ENCODE data around the gene TCF19. TPM values are rescaled to one million over a fixed set of nuclear protein-coding genes. Genes with fewer than 3 reads are reported as not detected.

The TCF19 gene
- total RNA-seq, 1 experiment from 2014 or later: 39.1 TPM

DNA sequence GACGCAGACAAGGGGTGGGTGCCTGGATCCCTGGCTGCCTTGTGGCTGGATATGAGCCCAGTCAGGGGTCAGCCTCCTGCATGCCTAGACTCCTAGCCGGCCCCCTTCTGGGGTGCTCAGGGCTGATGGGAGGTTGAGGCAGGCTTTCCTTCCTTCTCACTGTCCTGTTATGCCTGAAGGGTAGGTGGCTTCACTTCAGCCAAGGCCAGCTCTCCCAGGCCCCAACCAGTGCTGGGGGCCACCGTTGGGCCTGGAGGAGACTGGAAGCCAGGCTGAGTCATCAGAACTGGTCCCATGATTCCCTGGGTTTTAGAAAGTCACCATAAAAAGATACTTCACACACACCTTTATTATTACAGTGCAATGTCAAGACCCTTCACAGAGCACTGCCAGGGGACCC, 15.0 kb downstream of the TCF19 start:
- no peak for DNase-seq (ENCODE audit: low spot score)
- no peak overlapping the region for H3K4me3 ChIP-seq (ENCODE audit: low read depth, low read length, poor library complexity, severe bottlenecking)
- H3K36me3 ChIP-seq (ENCODE audit: insufficient read depth, low read length, poor library complexity, severe bottlenecking): no peaks in the 10 kb centered on the region
- H3K4me1 ChIP-seq (ENCODE audit: insufficient read depth, low read length, poor library complexity, severe bottlenecking): no peaks in the 10 kb centered on the region
- intact Hi-C loops (cut with micrococcal nuclease; ENCODE audit: unreplicated experiment): no loop called here
- H3K27me3 ChIP-seq (replicated peaks; ENCODE audit: insufficient read depth, low read depth, low read length, poor library complexity): no peaks in the 10 kb centered on the region
- no peaks in the 10 kb centered on the region for H3K9me3 ChIP-seq (ENCODE audit: low read depth, low read length, poor library complexity, severe bottlenecking)
- TF ChIP-seq, protein P1, sequence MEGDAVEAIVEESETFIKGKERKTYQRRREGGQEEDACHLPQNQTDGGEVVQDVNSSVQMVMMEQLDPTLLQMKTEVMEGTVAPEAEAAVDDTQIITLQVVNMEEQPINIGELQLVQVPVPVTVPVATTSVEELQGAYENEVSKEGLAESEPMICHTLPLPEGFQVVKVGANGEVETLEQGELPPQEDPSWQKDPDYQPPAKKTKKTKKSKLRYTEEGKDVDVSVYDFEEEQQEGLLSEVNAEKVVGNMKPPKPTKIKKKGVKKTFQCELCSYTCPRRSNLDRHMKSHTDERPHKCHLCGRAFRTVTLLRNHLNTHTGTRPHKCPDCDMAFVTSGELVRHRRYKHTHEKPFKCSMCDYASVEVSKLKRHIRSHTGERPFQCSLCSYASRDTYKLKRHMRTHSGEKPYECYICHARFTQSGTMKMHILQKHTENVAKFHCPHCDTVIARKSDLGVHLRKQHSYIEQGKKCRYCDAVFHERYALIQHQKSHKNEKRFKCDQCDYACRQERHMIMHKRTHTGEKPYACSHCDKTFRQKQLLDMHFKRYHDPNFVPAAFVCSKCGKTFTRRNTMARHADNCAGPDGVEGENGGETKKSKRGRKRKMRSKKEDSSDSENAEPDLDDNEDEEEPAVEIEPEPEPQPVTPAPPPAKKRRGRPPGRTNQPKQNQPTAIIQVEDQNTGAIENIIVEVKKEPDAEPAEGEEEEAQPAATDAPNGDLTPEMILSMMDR (conservative IDR thresholded peaks at IDR 0.05; ENCODE audit: low read depth, low read length): no peak
- TF ChIP-seq EZH2 (IDR thresholded peaks at IDR 0.05; ENCODE audit: borderline replicate concordance, low read depth, low read length, poor library complexity, severe bottlenecking): no peak
- BruUV-seq (replicated peaks): no TSS peak
- POLR2A ChIA-PET (ENCODE audit: low non-redundant PET): no interaction called here
- H3K27ac ChIP-seq (ENCODE audit: low read depth, low read length, poor library complexity, severe bottlenecking): no peak overlapping the region
- CTCF ChIA-PET: no interaction called here

DNA sequence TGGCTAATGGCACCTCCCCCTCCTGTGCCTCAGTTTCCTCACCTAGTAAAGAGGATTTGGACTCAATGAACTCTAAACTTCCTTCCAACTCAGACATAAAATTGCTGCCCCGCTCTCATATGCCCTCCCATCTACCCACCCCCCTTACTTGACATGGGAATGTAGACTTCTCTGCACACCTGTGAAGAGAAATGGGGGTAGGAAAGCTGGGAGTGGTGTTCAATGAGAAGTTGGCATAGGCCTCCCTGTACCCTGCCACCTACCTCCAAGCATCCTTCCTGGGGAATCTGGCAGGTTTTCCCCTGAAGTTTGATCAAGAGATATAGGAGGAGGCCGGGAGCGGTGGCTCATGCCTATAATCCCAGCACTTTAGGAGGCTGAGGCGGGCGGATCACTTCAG, 16.0 kb downstream of the TCF19 start:
- Histone ChIP-seq H3K27ac (ENCODE audit: low read depth, low read length, poor library complexity, severe bottlenecking) (no peak overlapping the region), H3K9me3 (ENCODE audit: low read depth, low read length, poor library complexity, severe bottlenecking) (no peaks in the 10 kb centered on the region), H3K36me3 (ENCODE audit: insufficient read depth, low read length, poor library complexity, severe bottlenecking) (no peaks in the 10 kb centered on the region), H3K4me1 (ENCODE audit: insufficient read depth, low read length, poor library complexity, severe bottlenecking) (no peaks in the 10 kb centered on the region), H3K27me3 (replicated peaks; ENCODE audit: insufficient read depth, low read depth, low read length, poor library complexity) (no peaks in the 10 kb centered on the region), H3K4me3 (ENCODE audit: low read depth, low read length, poor library complexity, severe bottlenecking) (no peak overlapping the region)
- ChIA-PET POLR2A (ENCODE audit: low non-redundant PET) (no interaction called here), CTCF (no interaction called here)
- TF ChIP-seq EZH2 (IDR thresholded peaks at IDR 0.05; ENCODE audit: borderline replicate concordance, low read depth, low read length, poor library complexity, severe bottlenecking): no peak
- intact Hi-C loops (cut with micrococcal nuclease; ENCODE audit: unreplicated experiment): no loop called here
- no TSS peak for BruUV-seq (replicated peaks)
- DNase-seq (ENCODE audit: low spot score): no peak

DNA sequence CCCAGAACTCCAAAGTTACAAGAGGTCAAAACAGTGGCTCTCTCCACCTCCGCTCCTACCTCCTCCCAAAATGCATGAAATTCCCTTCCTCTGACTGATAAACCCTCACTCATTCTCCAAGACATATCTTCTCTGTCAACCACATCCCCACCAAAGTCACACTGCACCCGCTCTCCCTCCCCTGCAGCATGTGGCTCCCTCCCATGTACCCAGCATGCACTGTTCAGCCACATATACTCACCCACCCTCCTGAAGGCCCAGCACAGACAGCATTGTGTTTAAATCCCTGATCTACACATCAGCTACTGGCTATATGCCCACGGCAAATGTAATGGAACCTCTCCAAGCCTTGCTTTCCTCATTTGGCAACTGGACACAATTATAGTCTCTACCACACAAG, 17.6 kb downstream of the TCF19 start:
- Histone ChIP-seq H3K27me3 (replicated peaks; ENCODE audit: insufficient read depth, low read depth, low read length, poor library complexity) (no peaks in the 10 kb centered on the region), H3K4me1 (ENCODE audit: insufficient read depth, low read length, poor library complexity, severe bottlenecking) (no peaks in the 10 kb centered on the region), H3K9me3 (ENCODE audit: low read depth, low read length, poor library complexity, severe bottlenecking) (no peaks in the 10 kb centered on the region), H3K36me3 (ENCODE audit: insufficient read depth, low read length, poor library complexity, severe bottlenecking) (no peaks in the 10 kb centered on the region), H3K4me3 (ENCODE audit: low read depth, low read length, poor library complexity, severe bottlenecking) (no peak overlapping the region), H3K27ac (ENCODE audit: low read depth, low read length, poor library complexity, severe bottlenecking) (no peak overlapping the region)
- ChIA-PET POLR2A (ENCODE audit: low non-redundant PET) (no interaction called here), CTCF (no interaction called here)
- TF ChIP-seq, protein P1 (conservative IDR thresholded peaks at IDR 0.05; ENCODE audit: low read depth, low read length): no peak
- TF ChIP-seq EZH2 (IDR thresholded peaks at IDR 0.05; ENCODE audit: borderline replicate concordance, low read depth, low read length, poor library complexity, severe bottlenecking): no peak
- DNase-seq (ENCODE audit: low spot score): no peak
- intact Hi-C loops (cut with micrococcal nuclease; ENCODE audit: unreplicated experiment): no loop called here
- BruUV-seq (replicated peaks): no TSS peak

Data from A673 (cell line).